SKM-1 treated with dmso at 0.1 percent for 144 hours (cell line): ENCODE results near the gene PARD3B.
A peak's percentile ranks its signal among the peaks of the same experiment; 100 is the strongest.

Experiments used
- DNase-seq: peaks from one replicate; lab custom pipeline; 2025; ENCODE audit not compliant: unreplicated experiment; lab: John Stamatoyannopoulos, UW

Gene PARD3B

DNA sequence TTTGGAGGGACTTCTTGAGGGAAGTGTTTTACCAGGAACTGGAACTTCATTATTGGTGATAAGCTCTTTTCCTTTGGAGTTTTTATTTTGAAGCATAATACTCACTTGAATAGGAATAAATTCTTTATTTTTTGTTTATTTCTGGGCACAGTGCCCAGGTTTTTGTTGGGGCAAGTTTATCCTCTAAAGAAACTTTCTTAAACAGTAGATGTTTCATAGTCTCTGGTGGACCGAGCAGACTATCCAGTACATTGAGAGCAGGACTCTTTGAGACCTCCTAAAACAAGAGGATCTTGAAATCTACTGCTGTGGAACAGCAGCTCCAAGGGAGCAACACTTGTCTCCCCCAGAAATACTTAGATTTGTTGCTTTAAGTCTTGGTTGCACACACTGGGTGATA is 109.4 kb downstream of the PARD3B start:
- no peak for DNase-seq

DNA sequence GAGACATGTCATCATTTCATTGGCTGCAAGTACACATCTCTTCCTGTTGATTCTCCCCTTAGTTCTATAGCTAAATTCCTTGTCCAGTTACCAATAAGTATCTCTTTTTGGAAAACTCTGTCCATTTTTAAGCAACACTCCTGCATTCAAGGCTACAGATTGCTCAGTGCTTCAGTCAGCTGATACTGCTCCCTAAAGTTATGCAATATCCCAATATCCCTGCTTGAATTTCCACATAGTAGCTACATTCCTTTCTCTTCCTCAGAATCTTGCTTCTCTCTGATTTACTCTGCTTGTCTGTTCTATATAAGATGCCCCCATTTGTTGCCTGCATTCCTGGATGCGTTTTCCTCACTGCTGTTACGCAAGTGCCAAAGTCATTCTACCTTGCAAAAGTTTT is 109.8 kb downstream of the PARD3B start:
- DNase-seq, result no peak

DNA sequence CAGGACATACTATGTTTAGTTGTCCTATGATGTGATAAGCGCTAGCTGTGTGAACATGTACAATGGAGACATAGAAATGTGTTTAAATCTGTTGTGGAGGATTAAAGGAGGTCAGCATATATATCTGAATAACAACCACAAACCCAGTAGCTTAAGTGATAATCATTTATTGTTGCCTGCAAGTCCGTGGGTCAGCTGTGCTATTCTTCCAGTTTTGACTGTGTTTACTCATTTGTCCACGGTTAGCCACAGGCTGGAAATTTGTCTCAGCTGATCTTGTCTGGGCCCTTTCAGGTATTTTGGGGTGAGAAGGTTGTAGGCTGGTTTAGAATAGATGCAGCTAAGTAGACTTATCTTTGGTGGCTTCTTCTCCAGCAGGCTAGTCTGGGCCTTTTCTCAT is 110.4 kb downstream of the PARD3B start:
- DNase-seq, result no peak

DNA sequence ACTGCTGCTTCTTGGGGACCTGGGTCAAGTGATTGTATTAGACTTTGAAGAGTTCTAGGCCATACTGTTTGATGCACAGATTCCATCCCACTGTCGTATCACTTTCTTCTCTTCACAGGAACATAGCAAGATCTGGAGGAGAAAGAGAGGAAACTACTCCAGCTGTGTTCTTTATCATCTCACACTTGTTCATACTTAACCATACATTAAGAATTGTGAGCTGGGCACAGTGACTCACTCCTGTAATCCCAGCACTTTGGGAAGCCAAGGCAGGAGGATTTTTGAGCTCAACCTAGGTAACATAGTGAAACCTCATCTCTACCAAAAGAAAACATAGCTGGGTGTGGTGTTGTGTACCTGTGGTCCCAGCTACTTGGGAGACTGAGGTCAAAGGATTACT is 111.7 kb downstream of the PARD3B start:
- no peak for DNase-seq

DNA sequence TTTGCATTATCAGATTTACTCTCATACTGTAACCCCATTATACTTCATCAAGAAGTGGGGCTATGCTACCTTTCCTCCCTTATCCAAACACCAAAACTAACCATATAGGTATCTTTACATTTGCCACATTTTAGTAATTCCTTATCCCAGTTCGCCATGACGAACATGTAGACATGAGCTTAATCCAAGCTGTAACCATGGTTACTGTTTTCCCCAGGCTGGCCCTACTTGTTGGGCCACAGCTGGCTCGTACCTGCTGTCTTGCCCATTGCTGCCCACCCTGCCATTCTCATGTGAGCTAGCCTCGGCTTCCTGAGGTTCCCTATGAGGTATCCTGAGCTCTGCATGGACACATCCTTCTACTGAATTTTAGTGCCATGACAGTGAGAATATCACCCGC is 117.7 kb downstream of the PARD3B start:
- DNase-seq, result no peak

DNA sequence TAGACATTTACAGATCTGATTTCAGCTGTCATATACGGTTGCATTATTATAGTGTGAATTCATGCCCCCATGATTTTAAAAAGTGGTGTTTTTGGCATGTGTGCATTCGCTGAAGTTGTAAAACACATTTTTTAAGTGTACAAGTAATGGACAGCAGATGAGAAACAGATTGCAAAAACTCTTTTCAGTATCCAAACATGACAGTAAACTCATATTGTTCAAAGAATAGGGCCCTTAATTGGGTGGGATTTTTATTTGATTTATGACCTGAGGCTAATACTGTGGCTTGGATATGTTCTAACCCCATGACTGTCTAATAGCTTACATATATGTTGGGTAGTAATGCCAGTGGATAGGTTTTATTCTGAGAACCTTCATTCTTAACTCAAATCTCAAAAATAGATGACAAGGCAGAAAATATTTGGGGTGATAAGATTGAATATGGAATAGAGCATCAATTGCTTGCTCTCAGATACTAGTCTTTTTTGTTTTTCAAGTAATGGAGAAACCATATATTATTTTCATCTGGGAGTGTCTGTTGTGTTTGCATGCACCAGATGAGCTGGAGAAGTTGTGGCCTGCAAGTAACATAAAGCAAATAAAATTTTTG is 118.6 kb downstream of the PARD3B start:
- no peak for DNase-seq

DNA sequence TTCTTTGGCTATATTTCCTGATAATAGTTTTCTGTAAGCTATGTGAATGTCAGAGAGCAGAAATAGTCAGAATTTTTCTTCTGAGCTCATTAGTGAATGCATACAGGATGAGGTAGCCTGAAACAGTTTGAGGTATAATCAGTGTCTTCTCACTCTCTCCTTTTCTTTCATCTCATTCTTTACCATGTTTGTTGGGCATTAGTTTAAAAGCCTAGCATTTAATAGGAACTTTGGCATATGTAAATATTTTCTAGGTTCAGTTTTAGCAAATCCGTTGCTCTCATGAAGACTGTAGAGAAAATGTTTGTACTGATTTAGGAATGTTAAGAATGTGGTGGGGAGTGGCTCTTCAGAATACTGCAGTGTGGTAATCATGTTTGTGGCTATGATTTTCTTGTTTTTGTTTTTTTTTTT is 119.4 kb downstream of the PARD3B start:
- DNase-seq, result no peak

DNA sequence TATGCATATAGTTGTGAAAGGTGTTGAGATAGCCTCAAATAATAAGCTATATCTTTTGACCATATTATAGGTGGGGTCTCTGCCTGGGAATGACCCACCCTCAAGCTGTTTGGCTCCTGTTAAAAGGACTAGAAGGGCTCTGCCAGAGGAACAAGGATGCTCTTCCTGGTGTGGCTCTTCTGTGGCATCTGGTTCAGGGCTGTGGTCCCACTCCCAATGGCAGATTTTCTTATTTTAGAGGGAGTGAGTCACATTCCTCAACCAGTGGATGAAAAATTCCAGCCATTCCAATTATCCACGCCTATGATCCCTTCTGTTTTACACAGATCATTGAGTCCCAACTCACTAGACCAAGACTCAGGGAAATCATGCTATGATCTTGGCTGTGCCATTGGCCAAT is 119.9 kb downstream of the PARD3B start:
- DNase-seq, result no peak

DNA sequence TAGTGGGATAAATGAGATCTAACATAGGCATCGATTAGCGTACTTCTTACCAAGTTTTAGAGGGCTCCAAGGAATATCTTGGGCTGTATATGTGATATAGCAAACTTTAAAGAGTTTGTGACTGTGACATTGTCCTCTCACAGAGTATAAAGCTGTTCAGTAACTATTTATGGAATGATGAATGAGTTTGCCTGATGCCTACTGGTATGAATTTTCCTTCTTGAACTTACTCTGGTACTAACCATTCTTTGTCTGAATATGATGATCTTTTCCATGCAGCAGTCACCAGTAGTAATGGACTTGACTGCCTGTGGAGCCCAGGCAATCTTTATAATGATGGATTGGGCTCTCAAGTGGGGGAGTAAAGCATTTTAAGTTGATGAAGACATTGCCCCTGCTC is 120.5 kb downstream of the PARD3B start:
- no peak for DNase-seq

DNA sequence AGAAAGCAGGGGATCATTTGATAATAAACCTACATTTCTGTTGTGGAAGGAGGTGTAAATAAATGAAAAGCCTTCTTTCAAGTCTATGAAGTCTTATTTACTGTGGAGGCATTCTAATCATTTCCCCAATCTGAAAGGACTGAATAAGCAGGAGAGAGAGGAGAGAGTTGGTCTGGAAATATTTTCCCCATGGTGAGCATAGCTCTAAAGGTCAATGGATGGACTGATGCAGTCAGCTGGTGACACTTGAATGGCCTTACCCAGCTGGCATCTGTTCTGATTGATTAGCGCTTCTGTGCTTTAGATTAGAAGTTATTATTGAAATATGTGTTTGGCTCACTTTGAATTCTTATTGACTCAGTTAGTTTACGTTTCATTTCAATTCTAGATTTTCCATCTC is 122.7 kb downstream of the PARD3B start:
- DNase-seq, result no peak

DNA sequence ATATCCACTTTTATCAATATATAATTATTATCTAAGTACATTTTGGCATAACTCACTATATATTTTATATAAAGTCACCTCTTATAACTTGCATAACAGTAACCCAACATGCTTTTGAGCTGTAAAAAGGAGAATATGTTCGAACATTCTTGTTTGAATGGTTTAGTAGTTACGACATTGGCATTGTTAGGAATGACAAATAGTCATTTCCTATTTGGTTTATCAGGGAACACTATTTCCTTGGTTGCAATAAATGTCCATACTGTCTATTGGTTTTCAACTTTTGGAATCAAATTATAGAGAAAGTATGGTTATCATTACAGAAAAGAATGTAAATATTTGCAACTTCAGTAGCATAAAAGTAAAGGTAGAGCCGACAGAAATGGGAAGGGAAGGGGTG is 124.1 kb downstream of the PARD3B start:
- no peak for DNase-seq

DNA sequence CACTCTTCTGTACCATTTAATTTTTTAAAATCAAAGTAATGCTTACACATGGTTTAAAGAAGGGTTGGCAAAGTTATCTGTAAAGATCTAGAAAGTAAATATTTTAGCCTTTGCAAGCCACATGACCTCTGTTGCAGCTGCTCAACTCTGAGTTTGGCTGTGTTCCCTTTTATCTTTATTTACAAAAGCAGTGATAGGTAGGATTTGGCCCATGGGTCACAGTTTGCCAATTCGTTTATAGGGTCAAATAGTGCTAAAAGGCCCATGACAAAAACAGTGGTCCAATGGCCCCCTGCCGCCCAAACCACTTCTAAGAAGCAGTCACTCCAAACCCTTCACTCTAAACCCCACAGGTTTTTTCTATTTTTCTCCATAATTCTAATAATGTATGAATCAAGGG is 124.8 kb downstream of the PARD3B start:
- no peak for DNase-seq

DNA sequence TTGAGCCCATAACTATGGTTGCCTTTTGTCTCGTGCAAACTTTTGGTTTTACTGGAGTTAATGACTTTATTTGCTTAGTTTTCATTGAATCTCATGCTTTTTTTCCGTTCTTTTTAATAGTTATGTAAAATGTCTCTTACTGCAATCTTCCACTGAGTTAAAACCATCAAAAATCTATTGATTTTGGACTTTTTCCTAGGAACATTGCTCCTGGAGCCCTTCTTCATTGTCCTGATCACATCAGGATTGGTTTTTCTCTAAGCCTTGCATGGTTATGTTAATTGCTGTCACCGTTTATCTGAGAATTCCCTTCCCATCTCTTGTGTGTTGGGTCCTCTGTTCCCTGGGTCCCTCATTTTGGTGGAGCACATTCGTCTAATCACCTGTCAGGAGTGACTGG is 125.5 kb downstream of the PARD3B start:
- DNase-seq, result no peak

DNA sequence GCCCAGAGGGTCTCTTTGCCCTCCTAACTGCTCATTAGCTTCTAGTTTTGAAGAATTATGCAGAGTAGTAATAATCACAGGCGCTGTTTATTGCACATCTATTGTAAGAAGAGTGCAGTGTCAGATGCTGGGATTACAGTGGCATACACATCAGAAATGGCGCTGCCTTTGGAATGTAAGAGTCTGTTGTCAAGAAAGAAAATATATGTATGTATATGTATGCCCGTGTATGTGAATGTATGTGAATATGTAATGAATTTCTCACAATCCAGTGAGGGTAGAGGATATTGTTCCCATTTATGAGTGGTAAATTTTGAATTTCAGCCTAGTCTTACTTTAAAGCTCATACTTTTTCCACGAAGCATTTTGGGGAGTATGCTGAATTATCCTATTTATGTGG is 127.5 kb downstream of the PARD3B start:
- DNase-seq, result no peak

DNA sequence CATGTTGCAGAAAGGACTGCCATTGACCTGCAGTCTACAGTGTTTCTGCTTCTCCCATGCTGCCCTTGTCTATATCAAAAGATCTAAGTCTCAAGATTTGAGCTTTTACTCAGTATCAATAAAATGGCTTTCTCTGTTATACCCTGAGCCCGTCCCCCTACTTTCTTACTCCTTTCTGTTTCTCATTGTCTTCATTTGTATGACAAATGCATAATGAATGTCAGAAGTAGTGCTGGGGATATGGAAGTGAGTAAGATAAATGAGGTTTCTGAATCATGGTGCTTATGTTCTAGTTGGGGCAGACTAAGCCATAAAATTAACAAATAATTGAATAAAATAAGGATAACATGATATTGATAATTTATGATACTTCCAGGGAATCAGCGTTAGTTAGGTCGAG is 128.6 kb downstream of the PARD3B start:
- DNase-seq, result no peak

DNA sequence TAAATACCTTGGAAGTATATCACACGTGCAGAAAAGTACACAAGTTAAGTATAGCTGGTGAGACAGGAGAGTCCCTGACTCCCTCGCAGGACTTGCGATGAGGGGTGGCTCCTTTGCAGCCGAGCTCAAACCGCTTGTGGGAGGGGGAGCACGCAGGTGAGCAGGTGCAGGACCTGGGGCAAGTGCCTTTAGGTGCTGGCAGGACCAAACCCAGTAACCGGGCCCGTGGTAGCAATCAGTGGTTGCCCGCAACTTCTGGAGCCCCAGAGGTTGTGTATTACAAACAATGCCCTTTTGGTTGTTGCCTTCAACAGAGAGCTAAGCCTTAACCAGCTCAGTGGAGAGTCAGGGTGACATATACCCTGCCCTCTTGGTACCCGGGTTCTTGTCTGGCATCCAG is 132.8 kb downstream of the PARD3B start:
- no peak for DNase-seq

DNA sequence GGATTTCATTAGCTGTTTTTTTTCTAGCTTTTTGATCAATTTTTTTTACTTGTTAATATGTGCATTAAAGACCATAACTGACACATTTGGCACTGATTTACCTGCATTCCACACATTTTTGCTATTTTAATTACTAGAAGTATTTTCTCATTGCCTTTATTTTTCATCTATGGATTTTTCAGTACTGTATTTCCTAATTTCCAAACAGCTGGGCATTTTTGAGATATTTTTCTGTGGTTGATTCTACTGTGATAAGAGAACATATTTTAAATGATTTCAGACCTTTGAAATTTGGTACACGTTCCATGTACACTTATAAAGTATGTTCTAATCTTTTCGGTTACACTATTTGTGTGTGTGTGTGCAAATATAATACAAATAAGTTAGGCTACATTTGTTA is 135.3 kb downstream of the PARD3B start:
- DNase-seq, result no peak

DNA sequence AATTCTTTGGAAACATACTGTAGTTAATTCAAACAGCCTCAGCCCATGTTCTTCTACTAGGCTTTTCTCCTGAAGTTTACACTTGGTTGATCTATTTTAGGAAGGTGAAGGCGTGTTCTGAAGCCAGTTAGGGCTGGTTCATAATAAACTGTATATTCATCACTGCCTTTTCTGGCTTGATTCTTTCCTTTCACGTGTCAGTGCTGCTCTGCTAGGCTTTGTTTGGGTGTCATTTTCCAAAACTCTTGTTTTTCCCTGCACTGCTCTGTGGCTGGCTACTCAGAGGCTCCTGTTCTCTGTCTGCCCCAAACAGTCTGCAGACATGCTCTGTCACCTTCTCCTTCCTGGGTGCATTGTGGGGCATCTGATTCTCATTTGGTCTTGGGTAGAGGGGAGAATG is 136.1 kb downstream of the PARD3B start:
- DNase-seq, result no peak

DNA sequence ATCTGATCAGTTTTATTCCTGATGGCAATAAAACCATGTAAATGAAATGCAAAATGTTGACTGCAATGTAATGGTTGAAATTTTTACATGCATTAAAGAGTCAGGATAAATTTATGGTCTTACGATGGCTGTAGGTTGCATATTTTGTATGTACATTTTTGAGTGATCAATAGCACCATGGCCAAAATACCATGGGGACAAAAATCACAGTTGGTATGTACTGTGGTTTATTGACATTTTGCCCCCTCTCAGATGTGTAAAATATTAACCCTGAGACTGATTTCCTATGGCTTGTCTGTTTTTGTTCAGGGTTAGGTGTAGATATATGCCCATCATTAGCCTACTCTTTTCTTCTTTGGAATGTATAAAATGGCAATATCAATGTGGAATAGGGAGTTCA is 138.1 kb downstream of the PARD3B start:
- DNase-seq, result no peak

DNA sequence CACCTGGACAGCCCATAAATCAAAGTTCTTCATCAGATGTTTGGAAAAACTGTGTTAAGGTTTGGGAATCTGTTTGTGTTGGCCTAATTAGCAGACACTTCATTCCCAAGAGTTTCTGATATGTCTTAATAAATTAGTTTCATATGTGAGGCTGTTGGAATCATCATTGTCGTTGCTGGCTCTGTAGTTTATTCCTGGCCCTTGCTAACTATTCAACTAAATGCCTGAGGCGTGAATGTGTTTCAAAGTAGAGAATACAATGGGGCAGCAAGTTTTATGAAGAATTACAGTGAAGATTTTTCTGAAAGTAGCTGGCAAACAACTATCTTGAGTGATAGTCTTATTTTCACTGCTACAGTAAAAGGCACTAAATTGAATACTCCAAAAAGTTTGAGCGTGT is 141.1 kb downstream of the PARD3B start:
- DNase-seq, result no peak

DNA sequence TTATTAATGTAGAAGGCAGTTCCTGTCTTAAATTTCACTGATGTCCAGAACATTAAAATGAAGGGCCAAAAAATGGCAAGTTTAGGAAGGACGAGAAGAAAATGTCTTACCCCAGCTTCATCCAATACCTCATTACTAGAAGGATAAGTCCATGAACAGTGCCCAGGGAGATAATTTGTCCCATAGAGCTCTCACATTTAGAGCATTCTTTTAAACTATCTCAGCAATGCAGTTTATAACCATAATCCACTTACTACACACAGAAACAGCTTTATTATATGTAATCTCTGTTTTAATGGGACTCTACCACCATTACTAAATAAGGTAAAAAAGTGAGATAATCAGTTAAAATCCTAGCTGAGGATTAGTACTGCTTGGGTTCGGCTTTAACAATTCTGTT is 142.5 kb downstream of the PARD3B start:
- no peak for DNase-seq

DNA sequence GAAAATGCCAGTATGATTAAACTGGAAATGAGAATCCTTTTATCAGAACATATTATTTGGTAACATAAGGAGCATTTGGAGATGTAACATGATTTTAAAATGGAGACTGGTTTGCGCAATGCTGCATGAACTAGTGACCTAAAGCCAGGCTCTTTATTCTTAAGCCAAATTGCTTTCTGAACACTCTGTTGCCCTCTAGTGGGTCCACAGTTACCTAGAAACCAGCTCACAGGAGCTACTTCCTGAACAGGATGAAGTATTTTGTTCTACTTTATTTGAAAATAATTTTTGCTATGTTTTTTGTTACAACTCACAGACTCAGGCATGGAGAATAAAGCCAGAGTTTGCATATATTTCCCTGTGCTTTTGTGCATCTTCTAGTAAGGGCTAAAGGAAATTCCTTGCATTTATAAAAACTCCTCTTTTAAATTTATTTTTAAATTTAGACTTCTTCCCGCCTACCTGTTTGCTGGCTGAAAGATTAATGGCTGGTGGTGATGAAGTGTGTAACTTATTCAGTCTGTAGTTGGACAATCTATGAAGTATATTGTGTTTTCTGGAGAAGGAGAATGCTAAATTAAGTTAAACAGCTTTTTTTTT is 146.7 kb downstream of the PARD3B start:
- peak; percentile 92 for DNase-seq

DNA sequence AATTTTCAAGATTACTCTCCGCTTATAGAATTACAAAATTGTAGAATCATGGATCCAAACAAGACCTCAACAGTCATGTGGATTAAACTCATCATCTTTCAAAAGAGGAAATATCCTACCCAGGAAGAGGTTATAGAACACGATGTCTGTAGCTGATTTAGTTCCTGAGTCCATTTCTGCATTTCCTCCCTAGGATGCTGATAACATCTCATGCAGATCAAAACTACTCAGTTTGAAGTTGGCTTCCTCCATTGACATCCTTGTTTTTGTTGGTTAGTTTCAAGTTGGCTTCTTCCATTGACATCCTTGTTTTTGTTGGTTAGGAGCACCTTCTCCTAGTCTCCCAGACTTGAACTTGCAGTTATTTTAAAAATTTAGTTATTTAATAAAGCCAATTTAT is 147.5 kb downstream of the PARD3B start:
- peak; percentile 36 for DNase-seq
